Stimulated activated effector memory CD8-positive, alpha-beta T cell treated with anti-CD3 and anti-CD28 coated beads, Interleukin-12 subunit alpha, Interleukin-12 subunit beta, amount 100 ng/mL, for 72 hours (primary cell): ENCODE data around the gene CAPZA1.

Experiments
- ATAC-seq: fragments of 150-1000 bp; cut with Tn5 transposase; 2 replicates; pipeline ENCODE4 v1.10.0; 2021
- DNase-seq, 2 donors: peaks; one replicate each; pipeline ENCODE4 v3.0.0; 2021 to 2022; ENCODE audit warnings: low spot score in 2 of 2
- H3K27ac Mint-ChIP-seq: one replicate; pipeline ENCODE4 v1.8.0; 2022; ENCODE audit warnings: mild to moderate bottlenecking, mixed read lengths
- H3K36me3 Mint-ChIP-seq: one replicate; pipeline ENCODE4 v1.8.0; 2022; ENCODE audit warnings: mild to moderate bottlenecking, mixed read lengths
- H3K4me1 Mint-ChIP-seq: one replicate; pipeline ENCODE4 v1.8.0; 2022; ENCODE audit warnings: mixed read lengths
- H3K4me3 Mint-ChIP-seq: one replicate; pipeline ENCODE4 v1.8.0; 2022; ENCODE audit warnings: mild to moderate bottlenecking, mixed read lengths
- H3K9me3 Mint-ChIP-seq: one replicate; pipeline ENCODE4 v1.8.0; 2022; ENCODE audit warnings: mixed read lengths

Gene CAPZA1

DNA sequence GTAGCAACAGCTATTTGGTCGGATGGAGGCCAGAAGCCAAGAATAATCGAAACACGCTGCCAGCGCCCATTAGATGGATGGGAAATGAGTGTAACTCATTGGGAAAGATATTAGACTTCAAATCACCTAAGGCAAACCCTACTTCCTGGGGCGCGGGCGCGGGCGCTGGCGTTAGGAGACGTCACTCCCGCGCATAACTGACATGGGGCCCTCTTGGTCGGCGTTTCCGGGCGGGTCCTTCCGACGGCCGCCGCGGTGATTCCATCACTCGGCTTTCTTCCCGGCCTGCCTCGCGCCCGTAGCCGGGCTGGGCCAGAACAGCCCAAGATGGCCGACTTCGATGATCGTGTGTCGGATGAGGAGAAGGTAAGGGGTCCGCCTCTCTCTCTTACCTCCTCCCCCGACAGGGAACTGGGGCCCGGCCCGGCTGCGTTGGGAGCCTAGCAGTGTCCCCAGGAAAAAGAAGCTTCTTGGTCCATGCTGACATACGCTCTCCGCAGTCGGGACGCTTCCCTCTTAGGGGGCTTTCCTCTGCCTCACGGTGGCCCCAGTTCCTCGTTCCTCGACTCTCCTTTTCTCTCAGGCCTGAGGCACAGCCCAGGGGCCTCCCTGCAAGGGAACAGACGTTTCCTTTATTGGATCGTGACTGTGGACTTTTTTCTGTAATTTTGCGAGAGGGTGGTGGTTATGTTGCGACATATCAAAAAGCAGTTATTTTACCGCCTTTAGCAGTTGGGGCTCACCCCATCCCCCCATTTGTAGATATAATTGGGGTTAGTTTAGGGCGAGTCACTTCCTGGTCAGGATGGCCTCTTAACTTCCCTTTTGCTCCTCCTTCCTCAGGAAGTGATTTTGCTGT lies at the start of gene CAPZA1:
Gene CAPZA1, plus strand, starts transcription at position 315 of the 859 bp plus-strand sequence. Its CDS starts 13 bp downstream, at position 328.
- peak; percentile 78 to 91 for DNase-seq
- Mint-ChIP-seq H3K4me1 (peaks cover 27% of the 10 kb centered on the region), H3K27ac (peak within 1 kb of the TSS; percentile 100), H3K9me3 (no peaks in the 10 kb centered on the region), H3K4me3 (peak within 1 kb of the TSS; percentile 98), H3K36me3 (peaks cover 71% of the 10 kb centered on the region)
- peak; percentile 94 for ATAC-seq

DNA sequence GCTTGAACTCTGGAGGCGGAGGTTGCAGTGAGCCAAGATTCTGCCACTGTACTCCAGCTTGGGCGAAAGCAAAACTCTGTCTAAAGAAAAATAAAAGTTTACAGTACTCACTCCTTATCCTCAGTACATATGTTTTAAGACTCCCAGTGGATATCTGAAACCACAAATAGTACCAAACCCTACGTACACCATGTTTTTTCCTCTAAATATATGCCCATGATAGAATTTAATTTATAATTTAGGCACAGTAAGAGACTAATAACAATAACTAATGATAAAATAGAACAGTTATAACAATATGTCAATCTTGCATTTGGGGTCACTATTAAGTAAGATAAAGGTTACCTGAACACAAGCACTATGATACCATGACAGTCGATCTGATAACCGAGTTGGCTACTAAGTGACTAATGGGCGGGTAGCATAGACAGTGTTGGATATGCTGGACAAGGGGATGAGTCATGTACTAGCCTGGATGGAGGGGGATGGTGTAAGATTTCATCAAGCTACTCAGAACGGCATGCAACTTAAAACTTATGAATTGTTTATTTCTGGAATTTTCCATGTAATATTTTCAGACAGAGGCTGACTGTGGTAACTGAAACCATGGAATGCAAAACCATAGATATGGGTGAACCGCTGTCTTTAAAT lies 44.4 kb upstream of the CAPZA1 start:
- ATAC-seq (no peak), DNase-seq (no peak)
- Mint-ChIP-seq H3K36me3 (peaks cover 41% of the 10 kb centered on the region), H3K27ac (no peak overlapping the region), H3K4me3 (no peak overlapping the region), H3K9me3 (no peaks in the 10 kb centered on the region), H3K4me1 (no peaks in the 10 kb centered on the region)

DNA sequence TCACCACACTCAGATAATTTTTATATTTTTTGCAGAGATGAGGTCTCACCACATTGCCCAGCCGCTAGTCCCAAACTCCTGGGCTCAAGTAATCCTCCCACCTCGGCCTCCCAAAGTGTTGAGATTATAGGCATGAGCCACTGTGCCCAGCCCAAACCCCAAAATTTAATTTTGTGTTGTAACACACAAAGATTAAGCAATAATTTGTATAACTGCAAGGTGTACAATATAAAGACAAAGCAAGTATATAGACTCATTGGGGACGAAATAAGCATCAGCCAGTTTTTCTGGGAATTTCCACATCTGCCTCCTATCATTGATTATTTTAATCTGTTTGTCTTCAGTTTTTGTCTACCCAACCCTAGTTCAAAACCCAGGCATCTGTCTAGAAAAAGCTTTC lies 43.4 kb upstream of the CAPZA1 start:
- no peak overlapping the region for H3K27ac Mint-ChIP-seq
- no peaks in the 10 kb centered on the region for H3K9me3 Mint-ChIP-seq
- H3K4me3 Mint-ChIP-seq, result no peak overlapping the region
- ATAC-seq (no peak), DNase-seq (no peak)
- no peaks in the 10 kb centered on the region for H3K4me1 Mint-ChIP-seq
- peaks cover 42% of the 10 kb centered on the region for H3K36me3 Mint-ChIP-seq

DNA sequence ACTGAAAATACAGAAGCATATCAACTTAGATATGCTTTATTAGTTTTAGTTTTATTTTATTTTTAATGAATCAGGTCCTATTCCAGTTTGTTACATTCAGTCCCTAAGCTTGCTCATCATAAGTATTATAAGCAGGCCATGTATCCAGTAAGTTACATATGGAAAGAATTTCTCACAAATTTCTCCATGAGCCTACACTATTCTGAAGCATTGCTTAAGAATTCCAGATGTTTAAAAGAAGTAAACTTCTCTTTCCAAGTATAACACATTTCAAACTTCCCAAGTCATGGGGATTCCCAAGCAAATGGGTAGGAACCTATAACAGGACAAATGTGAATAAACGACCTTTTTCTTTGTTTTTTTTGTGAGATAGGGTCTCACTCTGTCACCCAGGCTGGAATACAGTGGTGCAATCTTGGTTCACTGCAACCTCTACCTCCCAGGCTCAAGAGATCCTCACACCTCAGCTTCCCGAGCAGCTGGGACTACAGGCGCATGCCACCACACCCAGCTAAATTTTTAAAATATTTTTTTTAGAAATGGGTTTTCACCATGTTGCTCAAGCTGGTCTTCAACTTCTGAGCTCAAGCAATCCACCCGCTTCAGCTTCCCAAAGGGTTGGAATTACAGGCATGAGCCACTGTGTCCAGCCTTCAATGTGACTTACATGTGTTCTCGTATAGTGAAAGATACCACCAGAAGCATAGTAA lies 39.7 kb upstream of the CAPZA1 start:
- ATAC-seq (no peak), DNase-seq (no peak)
- H3K36me3 Mint-ChIP-seq, result peaks cover 30% of the 10 kb centered on the region
- H3K27ac Mint-ChIP-seq, result no peak overlapping the region
- no peaks in the 10 kb centered on the region for H3K4me1 Mint-ChIP-seq
- H3K9me3 Mint-ChIP-seq, result no peaks in the 10 kb centered on the region
- H3K4me3 Mint-ChIP-seq, result no peak overlapping the region

DNA sequence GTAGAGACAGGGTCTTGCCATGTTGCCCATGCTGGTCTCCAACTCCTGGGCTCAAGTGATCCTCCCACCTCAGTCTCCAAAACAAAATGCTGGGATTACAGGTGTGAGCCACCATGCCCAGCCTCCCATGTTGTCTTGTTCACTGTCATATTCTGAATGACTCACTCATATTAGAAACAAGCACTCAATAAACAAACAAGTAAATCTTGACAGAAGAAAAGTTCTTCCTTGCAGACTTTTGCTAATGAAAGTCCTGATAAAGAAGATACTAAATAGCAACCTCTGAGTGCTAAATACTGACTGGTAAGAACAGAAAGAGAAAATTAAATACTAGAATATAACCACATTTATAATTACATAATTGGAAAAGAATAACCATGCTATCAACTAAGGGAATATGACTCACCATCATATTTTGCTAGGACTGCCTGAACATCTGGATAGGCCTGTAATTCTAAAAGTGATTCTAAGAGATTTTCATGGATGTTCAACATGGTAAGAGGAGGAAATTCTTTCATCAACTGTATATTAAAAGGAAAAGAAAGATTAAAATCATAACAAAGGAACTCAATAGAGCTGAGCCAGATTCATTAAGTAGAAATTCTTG lies 37.9 kb upstream of the CAPZA1 start:
- H3K9me3 Mint-ChIP-seq, result no peaks in the 10 kb centered on the region
- no peak overlapping the region for H3K27ac Mint-ChIP-seq
- H3K4me3 Mint-ChIP-seq, result no peak overlapping the region
- peaks cover 28% of the 10 kb centered on the region for H3K36me3 Mint-ChIP-seq
- DNase-seq (no peak), ATAC-seq (no peak)
- H3K4me1 Mint-ChIP-seq, result no peaks in the 10 kb centered on the region

DNA sequence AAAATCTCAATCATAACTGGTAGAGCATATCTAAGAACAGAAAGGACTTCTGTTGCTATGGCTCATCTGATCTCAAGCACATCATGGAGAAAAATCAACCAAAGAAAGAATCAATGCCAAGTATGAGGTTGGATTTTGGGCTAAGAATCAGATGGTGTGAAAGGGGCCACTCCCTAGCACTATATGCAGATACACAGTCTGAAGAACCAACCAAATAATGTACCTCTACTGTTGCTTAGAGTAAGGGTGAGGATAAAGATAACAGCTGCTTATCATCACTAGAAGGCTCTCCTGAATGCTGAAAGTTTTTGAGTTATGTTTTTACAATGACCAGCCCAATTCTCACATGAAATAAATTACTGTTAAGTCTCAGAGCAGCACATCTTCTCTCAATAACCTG lies 36.3 kb upstream of the CAPZA1 start:
- Mint-ChIP-seq H3K36me3 (peaks cover 11% of the 10 kb centered on the region), H3K4me1 (no peaks in the 10 kb centered on the region), H3K4me3 (no peak overlapping the region), H3K27ac (no peak overlapping the region), H3K9me3 (no peaks in the 10 kb centered on the region)
- DNase-seq (no peak), ATAC-seq (no peak)

DNA sequence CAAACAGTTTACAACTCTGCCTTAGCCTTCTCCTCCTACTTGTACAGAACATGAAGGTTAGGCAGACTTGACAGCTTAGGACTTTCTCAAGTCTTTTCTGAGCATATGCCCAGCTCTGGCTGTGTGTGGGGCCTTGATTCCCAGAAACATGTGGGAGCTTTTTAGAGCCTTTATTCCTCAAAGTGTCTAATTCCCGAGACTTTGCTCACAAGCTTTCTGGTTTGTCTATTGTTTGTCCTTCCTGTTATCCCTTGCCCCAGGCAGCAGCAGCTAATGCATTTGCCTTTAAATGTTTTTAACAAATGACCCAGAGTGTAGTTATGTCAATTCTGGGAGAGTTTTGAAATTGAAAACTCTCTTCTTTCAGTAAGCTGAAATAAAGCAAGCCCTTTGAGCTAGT lies 29.9 kb upstream of the CAPZA1 start:
- no peaks in the 10 kb centered on the region for H3K9me3 Mint-ChIP-seq
- H3K4me1 Mint-ChIP-seq, result no peaks in the 10 kb centered on the region
- DNase-seq, result no peak
- no peak for ATAC-seq
- H3K36me3 Mint-ChIP-seq, result peaks cover 7% of the 10 kb centered on the region
- H3K27ac Mint-ChIP-seq, result no peak overlapping the region
- H3K4me3 Mint-ChIP-seq, result no peak overlapping the region

DNA sequence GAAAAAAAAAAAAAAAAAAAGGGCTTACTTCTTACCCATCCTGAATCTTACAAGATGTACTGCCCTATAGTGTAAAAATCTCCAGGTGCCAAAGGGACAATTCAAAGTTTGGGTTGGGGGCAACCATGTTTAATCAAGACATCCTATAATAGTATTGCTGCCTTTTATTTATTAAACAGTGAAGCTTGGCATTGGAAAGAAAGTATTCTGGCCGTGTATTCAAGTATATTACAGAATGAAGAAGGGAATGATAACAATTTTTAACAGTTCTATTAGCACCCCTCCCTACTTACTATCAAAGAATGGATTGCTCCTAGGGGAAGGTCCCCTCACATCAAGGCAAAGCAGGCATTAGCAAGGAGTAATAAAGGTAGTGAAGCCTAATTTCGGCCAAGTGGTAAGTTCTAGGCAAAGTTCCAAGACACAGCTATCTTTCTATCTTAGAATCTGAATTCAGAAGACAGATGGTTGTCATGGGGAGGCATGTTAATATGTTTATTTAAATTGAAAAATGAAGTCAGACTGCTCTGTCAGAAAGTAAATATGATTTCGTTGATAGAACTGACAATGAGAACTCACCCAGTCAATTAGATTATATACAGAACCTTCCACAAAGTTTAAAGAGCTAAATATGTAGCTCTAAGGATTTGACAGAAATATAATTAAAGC lies 25.3 kb upstream of the CAPZA1 start:
- no peaks in the 10 kb centered on the region for H3K4me1 Mint-ChIP-seq
- H3K27ac Mint-ChIP-seq, result peak overlapping the region; percentile 45
- ATAC-seq (no peak), DNase-seq (no peak)
- H3K9me3 Mint-ChIP-seq, result no peaks in the 10 kb centered on the region
- no peak overlapping the region for H3K4me3 Mint-ChIP-seq
- H3K36me3 Mint-ChIP-seq, result peaks cover 7% of the 10 kb centered on the region

DNA sequence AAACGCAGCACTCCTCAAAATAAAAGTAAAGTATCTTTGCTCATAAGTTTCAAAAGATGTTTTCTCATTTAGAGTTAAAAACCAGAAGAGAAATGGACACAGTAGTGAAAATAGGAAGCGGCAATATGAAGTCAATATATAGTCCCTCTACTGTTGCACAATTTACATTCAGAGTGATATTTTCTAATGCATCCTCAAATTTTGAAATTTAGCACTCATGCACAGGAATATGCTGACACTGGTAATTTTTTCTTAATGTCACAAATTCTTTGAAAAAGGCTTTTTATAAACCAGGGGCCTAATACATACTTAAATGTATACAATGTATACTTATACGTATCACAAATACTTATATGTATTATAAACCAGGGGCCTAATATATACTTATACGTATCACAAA lies 20.2 kb upstream of the CAPZA1 start:
- ATAC-seq (no peak), DNase-seq (no peak)
- H3K4me3 Mint-ChIP-seq, result no peak overlapping the region
- no peaks in the 10 kb centered on the region for H3K4me1 Mint-ChIP-seq
- no peaks in the 10 kb centered on the region for H3K9me3 Mint-ChIP-seq
- no peak overlapping the region for H3K27ac Mint-ChIP-seq
- H3K36me3 Mint-ChIP-seq, result peaks cover 20% of the 10 kb centered on the region

DNA sequence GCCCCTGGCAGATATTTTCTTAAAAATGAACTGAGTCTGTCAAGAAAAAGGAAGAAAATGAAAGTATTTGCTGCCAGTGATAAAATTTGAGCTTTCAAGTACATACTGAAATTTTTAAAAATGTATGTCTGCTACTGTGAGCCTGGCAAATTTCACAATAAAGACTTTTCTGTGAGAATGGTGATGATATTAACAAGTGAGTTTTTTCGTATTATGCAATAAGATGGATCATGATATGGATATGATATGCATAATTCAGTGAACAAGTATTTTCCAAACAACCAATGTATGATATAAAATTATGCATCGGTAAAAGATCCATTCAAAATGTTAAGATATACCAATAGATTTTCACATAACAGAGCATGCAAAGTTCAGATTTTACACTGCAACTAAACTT lies 16.6 kb upstream of the CAPZA1 start:
- Mint-ChIP-seq H3K36me3 (peaks cover 34% of the 10 kb centered on the region), H3K27ac (no peak overlapping the region), H3K9me3 (no peaks in the 10 kb centered on the region), H3K4me3 (no peak overlapping the region), H3K4me1 (peaks cover 11% of the 10 kb centered on the region)
- ATAC-seq (no peak), DNase-seq (no peak)

DNA sequence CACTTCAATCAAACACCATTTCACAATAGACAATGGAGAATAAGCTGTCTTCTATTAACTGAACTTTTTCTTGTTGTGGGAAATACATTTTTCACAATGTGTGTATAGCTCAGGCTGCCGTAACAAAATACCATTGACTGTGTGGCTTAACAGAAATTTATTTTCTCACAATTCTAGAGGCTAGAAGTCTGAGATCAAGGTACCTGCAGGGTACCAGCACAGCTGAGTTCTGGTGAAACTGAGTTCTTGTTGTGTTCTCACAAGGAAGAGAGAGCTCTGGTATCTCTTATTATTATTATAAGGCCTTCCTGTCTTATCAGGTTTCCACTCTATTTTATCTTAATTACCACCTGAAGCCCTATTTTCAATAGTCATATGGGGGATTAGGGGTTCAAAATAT lies 16.1 kb upstream of the CAPZA1 start:
- ATAC-seq (no peak), DNase-seq (no peak)
- no peak overlapping the region for H3K4me3 Mint-ChIP-seq
- peaks cover 11% of the 10 kb centered on the region for H3K4me1 Mint-ChIP-seq
- H3K9me3 Mint-ChIP-seq, result no peaks in the 10 kb centered on the region
- no peak overlapping the region for H3K27ac Mint-ChIP-seq
- peaks cover 36% of the 10 kb centered on the region for H3K36me3 Mint-ChIP-seq

DNA sequence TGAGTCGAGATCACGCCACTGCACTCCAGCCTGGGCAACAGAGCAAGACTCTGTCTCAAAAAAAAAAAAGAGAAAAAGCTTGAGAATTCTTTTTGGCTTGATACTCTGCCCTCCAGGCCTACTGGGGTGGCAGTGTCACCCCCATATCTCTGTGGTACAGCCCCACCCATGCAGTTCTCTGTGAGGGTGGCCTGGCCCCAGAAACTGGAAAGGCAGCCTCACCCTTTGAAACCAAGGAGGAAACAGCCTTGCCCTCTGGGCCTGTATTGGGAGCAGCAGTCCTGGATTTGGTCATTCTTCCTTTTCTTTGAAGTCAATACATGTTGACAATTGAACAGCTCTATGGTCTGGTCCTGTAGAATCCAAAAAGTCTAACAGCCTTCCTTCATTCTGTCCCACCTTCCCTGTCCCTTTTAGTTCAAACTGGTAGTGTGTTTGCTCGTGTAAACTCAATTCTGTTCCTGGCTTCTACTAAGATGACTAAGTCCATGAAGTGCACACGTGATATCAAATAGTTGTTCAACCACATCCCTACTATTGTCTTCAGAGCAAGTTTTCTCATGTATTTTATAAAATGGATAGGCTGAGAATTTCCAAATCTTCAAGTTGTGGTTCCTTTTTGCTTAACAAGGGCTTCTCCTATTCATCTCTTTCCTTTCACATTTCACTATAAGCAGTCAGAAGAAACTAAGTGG lies 13.9 kb upstream of the CAPZA1 start:
- Mint-ChIP-seq H3K4me3 (no peak overlapping the region), H3K9me3 (no peaks in the 10 kb centered on the region), H3K4me1 (peaks cover 11% of the 10 kb centered on the region), H3K36me3 (peaks cover 53% of the 10 kb centered on the region), H3K27ac (peak overlapping the region; percentile 6)
- ATAC-seq (peak; percentile 82), DNase-seq (no peak)

DNA sequence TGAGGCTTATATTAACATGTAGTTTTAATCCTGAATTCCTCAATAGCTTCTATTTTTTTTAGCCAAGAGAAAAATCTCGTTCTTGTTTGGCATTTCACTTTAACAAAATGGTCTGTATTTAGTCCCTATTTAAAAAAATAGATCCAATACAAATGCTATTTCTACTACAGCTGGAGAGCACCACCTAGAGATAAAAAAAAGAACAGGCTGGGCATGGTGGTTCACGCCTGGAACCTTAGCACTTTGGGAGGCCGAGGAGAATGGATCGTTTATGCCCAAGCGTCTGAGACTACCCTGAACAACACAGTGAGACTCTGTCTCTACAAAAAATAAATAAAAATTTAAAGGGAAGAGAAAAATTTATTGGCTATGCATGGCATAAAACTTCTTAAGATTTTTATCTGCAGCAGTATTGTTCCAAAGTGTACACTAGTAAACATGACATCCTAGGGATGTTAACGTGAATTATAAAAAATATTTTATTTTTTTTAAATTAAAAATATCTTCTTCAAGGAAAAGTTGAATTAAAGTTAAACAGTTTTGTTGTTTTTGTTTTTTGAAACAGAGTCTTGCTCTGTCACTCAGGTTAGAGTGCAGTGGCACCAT lies 5.1 kb upstream of the CAPZA1 start:
- Mint-ChIP-seq H3K27ac (no peak overlapping the region), H3K4me1 (peaks cover 17% of the 10 kb centered on the region), H3K9me3 (no peaks in the 10 kb centered on the region), H3K36me3 (peaks cover 52% of the 10 kb centered on the region), H3K4me3 (no peak overlapping the region)
- DNase-seq, result no peak
- no peak for ATAC-seq

DNA sequence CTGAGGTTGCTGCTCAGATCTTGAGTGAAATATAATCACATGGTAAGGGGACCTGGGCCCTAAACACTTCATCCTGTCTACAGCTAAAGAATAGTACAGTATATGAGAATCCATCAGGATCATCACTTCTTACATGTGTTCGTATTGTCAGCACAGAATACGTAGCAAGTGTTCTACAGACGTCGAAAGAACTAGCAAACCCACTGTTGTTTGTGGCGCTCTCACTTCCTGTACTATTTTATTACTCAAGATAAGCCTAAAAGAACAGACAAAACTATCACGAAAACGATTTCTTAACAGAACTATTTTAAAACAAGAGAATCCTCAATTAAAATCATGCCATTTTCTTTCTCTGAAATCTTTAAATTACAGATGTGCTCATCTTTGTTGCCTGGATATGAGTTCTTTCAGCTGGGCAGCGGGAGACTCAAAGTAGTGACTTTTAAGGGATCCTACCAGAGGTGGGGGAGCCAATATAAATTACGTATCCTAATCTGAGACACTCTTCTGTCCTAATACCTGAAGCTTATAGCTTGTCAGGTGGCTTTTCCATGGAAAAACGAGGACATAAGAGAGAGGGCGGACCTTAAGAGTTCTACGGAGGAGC lies 1.4 kb upstream of the CAPZA1 start:
- H3K4me1 Mint-ChIP-seq, result peaks cover 22% of the 10 kb centered on the region
- no peaks in the 10 kb centered on the region for H3K9me3 Mint-ChIP-seq
- DNase-seq (no peak), ATAC-seq (peak; percentile 40)
- H3K4me3 Mint-ChIP-seq, result peak overlapping the region; percentile 98
- peaks cover 61% of the 10 kb centered on the region for H3K36me3 Mint-ChIP-seq
- peak overlapping the region; percentile 100 for H3K27ac Mint-ChIP-seq
